ENCODE data around the gene IL17A.

- TF ChIP-seq CTCF (IDR thresholded peaks at IDR 0.05 in 8 of 11, conservative IDR thresholded peaks at IDR 0.05 in 3 of 11) (no peak), POLR2AphosphoS5 (IDR thresholded peaks at IDR 0.05) (no peak), POLR2A (IDR thresholded peaks at IDR 0.05) (no peak)
Measured at GRCh38 chr6:52146851-52147445, 39.2 kb upstream of the IL17A start.

All from spleen (tissue), 7 donors.